Natural killer cell (primary cell): ENCODE results near the gene MYBPC3. TPM values are rescaled to one million over a fixed set of nuclear protein-coding genes. Genes with fewer than 3 reads are reported as not detected.

ENCODE experiments used
- ATAC-seq, 3 donors: fragments of 150-1000 bp in 2 of 3; fragments of 200-7000 bp in 1 of 3; cut with Tn5 transposase; 1 replicate in 1 of 3; 2 replicates in 2 of 3; pipeline ENCODE4 v1.10.0; 2021; ENCODE audit warnings: mild to moderate bottlenecking in 2 of 3, moderate library complexity in 2 of 3
- DNase-seq, 2 donors: peaks; one replicate each; pipeline versions ENCODE4 v3.0.0 to v3.0.0-alpha.2; 2013 to 2021; ENCODE audit warnings: mixed read lengths in 1 of 2
- H3K27ac ChIP-seq: one replicate; pipeline ENCODE4 v1.5.1; 2013; ENCODE audit warnings: mild to moderate bottlenecking, low read length
- H3K27me3 ChIP-seq: one replicate; pipeline ENCODE4 v1.6.1; 2013; ENCODE audit warnings: low read length; ENCODE audit not compliant: control insufficient read depth, insufficient read depth
- H3K36me3 ChIP-seq: one replicate; pipeline ENCODE4 v1.6.1; 2013; ENCODE audit warnings: low read length; ENCODE audit not compliant: control insufficient read depth, insufficient read depth
- H3K4me1 ChIP-seq: one replicate; pipeline ENCODE4 v1.6.1; 2013; ENCODE audit warnings: low read length; ENCODE audit not compliant: control insufficient read depth, insufficient read depth
- H3K4me3 ChIP-seq: one replicate; pipeline ENCODE4 v1.5.1; 2013; ENCODE audit warnings: low read length
- H3K9me3 ChIP-seq: one replicate; pipeline ENCODE4 v1.6.1; 2013; ENCODE audit warnings: low read length; ENCODE audit not compliant: control insufficient read depth, insufficient read depth
- H3K27ac Mint-ChIP-seq, 2 donors: one replicate each; pipeline ENCODE4 v1.8.0; 2022; ENCODE audit warnings: mild to moderate bottlenecking in 2 of 2, mixed read lengths in 2 of 2, moderate library complexity in 1 of 2
- H3K27me3 Mint-ChIP-seq, 2 donors: one replicate each; pipeline ENCODE4 v1.8.0; 2022; ENCODE audit warnings: low read depth in 2 of 2, mixed read lengths in 2 of 2
- H3K36me3 Mint-ChIP-seq: one replicate; pipeline ENCODE4 v1.8.0; 2022; ENCODE audit warnings: mixed read lengths
- H3K4me1 Mint-ChIP-seq, 2 donors: one replicate each; pipeline ENCODE4 v1.8.0; 2022; ENCODE audit warnings: mixed read lengths in 2 of 2
- H3K4me3 Mint-ChIP-seq: one replicate; pipeline ENCODE4 v1.8.0; 2022; ENCODE audit warnings: mild to moderate bottlenecking, moderate library complexity, mixed read lengths
- H3K9me3 Mint-ChIP-seq, 2 donors: one replicate each; pipeline ENCODE4 v1.8.0; 2022; ENCODE audit warnings: mixed read lengths in 2 of 2
- WGBS: methylation state at CpG from one replicate; pipeline ENCODE4 v1.1.7; 2013; ENCODE audit warnings: missing lambda C conversion rate; ENCODE audit not compliant: insufficient coverage; 5-methylcytosine and 5-hydroxymethylcytosine counted together
- intact Hi-C: fragments of 100-400 bp; cut with micrococcal nuclease; formaldehyde crosslinking; loops from one replicate; pipeline ENCODE4 v1.14.2; 2022
- total RNA-seq, 4 donors: library from RNA; stranded (reverse); fragments of 120-200 nt in 1 of 4; gene quantifications; one replicate each; pipeline versions ENCODE4 v1.2.3 to v1.2.4, GENCODE V29; 2013 to 2022
- TF ChIP-seq, protein P1 (sequence below): fragments of 200-600 bp; IDR thresholded peaks from one replicate; pipeline ENCODE4 v1.8.0; 2022; ENCODE audit warnings: antibody characterized with exemption

MYBPC3 gene
- total RNA-seq, 3 donors from 2014 or later (not counting 1 experiment from before 2014, with no cell fraction given), result 0.45 to 0.53 TPM; not detected in 1

DNA sequence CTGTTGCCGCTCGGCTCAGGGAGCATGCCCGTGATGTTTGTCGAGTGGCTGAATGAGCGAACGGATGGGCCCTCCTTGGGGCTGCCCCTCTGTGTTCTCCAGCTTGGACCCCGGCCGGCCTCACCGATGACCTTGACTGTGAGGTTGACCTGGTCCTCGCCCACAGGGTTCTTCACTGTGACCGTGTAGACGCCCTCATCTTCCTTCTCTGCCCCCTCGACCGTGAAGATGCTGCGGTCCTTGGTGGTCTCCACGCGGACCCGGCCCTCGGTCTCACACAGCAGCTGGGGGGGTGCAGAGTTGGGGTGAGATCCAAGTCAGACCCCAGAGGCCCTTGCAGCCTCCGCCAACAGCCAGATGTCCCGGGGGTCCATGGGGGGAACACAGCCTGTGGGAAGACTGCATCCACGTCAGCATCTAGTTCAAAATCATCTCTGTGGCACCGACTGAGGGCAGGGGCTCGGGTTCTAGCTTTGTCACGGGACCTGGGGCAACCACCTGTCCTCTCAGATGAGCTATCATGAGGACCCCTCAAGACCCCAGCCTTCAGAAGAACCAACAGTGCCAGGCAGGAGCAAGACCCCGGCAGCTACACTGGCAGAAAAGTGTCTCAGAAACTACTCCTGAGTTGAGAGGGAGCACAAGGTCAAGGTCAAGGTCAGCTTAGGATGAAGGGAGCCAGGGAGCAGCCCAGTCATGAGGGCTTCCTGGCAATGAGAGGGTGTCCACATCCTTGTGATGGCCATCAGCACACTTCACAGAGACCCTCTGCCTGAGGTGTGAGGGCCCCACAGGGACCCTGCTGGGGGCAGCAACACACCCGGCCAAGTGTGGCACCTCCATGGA, 13.9 kb downstream of the MYBPC3 start:
- 93% methylated on average over 27 of the region's 27 CpGs for WGBS
- no peaks in the 10 kb centered on the region for H3K27me3 Mint-ChIP-seq
- H3K36me3 Mint-ChIP-seq, result no peaks in the 10 kb centered on the region

DNA sequence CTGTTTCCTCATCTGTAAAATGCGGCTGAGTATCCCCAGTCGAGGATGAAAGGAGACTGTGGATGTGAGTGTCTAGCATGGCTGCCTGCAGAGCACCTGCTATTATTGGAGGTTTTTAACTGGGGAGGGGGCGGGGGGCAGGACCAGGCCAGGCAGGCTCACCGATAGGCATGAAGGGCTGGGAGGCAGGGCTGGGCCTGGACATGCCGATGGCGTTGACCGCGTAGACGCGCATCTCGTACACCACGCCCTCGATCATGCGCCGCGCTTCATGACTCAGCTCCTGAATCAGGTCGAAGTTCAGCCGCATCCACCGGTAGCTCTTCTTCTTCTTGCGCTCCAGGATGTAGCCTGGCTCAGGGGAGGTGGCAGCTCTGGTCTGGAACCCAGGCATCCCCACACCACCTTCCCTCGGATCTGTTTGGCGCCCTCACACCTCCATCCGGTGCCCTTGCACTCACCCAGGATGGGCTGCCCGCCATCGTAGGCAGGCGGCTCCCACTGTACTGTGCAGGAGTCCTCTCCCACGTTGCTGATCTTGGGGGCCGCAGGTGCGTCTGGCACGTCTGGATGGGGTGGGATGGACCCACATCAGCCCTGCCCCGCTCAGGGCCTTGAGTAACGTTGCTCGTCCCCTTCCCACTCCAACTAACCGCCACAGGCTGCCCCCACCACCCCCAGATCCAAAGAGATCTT, 15.1 kb downstream of the MYBPC3 start:
- H3K4me3 ChIP-seq, result no peak overlapping the region

More for the DNA sequence above, 13.9 kb downstream of the MYBPC3 start:
- H3K4me3 ChIP-seq, result no peak overlapping the region
- Mint-ChIP-seq H3K9me3 (no peaks in the 10 kb centered on the region), H3K27ac (no peak overlapping the region), H3K4me3 (no peak overlapping the region), H3K4me1 (no peaks in the 10 kb centered on the region)
- H3K9me3 ChIP-seq, result no peaks in the 10 kb centered on the region
- TF ChIP-seq, protein P1, sequence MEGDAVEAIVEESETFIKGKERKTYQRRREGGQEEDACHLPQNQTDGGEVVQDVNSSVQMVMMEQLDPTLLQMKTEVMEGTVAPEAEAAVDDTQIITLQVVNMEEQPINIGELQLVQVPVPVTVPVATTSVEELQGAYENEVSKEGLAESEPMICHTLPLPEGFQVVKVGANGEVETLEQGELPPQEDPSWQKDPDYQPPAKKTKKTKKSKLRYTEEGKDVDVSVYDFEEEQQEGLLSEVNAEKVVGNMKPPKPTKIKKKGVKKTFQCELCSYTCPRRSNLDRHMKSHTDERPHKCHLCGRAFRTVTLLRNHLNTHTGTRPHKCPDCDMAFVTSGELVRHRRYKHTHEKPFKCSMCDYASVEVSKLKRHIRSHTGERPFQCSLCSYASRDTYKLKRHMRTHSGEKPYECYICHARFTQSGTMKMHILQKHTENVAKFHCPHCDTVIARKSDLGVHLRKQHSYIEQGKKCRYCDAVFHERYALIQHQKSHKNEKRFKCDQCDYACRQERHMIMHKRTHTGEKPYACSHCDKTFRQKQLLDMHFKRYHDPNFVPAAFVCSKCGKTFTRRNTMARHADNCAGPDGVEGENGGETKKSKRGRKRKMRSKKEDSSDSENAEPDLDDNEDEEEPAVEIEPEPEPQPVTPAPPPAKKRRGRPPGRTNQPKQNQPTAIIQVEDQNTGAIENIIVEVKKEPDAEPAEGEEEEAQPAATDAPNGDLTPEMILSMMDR, result no peak
- ATAC-seq (no peak), DNase-seq (no peak)
- no peaks in the 10 kb centered on the region for H3K27me3 ChIP-seq
- intact Hi-C loops, result no loop called here
- H3K27ac ChIP-seq, result no peak overlapping the region
- no peaks in the 10 kb centered on the region for H3K4me1 ChIP-seq
- H3K36me3 ChIP-seq, result no peaks in the 10 kb centered on the region

GRCh38 chr11:47336595-47336994, 15.9 kb downstream of the MYBPC3 start:
- no peaks in the 10 kb centered on the region for H3K9me3 Mint-ChIP-seq
- Histone ChIP-seq H3K9me3 (no peaks in the 10 kb centered on the region), H3K4me1 (no peaks in the 10 kb centered on the region), H3K4me3 (no peak overlapping the region), H3K27ac (no peak overlapping the region), H3K36me3 (no peaks in the 10 kb centered on the region), H3K27me3 (no peaks in the 10 kb centered on the region)
- no peak overlapping the region for H3K27ac Mint-ChIP-seq
- H3K36me3 Mint-ChIP-seq, result no peaks in the 10 kb centered on the region
- no peak for ATAC-seq
- 72% methylated on average over 4 of the region's 4 CpGs for WGBS
- no peak overlapping the region for H3K4me3 Mint-ChIP-seq
- H3K4me1 Mint-ChIP-seq, result no peaks in the 10 kb centered on the region
- TF ChIP-seq, protein P1, result no peak
- no peaks in the 10 kb centered on the region for H3K27me3 Mint-ChIP-seq
- no peak for DNase-seq
- intact Hi-C loops, result no loop called here

More for the DNA sequence above, 15.1 kb downstream of the MYBPC3 start:
- DNase-seq (no peak), ATAC-seq (no peak)
- Mint-ChIP-seq H3K9me3 (no peaks in the 10 kb centered on the region), H3K27me3 (no peaks in the 10 kb centered on the region), H3K4me1 (no peaks in the 10 kb centered on the region), H3K27ac (no peak overlapping the region), H3K4me3 (no peak overlapping the region), H3K36me3 (no peaks in the 10 kb centered on the region)
- Histone ChIP-seq H3K27ac (no peak overlapping the region), H3K4me1 (no peaks in the 10 kb centered on the region), H3K36me3 (no peaks in the 10 kb centered on the region), H3K27me3 (no peaks in the 10 kb centered on the region), H3K9me3 (no peaks in the 10 kb centered on the region)
- TF ChIP-seq, protein P1, result no peak
- WGBS, result 93% methylated on average over 33 of the region's 34 CpGs
- intact Hi-C loops, result no loop called here
